ENCODE results near the gene STARD4. TPM values are rescaled to one million over a fixed set of nuclear protein-coding genes. Genes with fewer than 3 reads are reported as not detected.
A peak's percentile ranks its signal among the peaks of the same experiment; 100 is the strongest.

STARD4 gene, protein sequence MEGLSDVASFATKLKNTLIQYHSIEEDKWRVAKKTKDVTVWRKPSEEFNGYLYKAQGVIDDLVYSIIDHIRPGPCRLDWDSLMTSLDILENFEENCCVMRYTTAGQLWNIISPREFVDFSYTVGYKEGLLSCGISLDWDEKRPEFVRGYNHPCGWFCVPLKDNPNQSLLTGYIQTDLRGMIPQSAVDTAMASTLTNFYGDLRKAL
- 30.4 and 36.9 TPM in 2 replicates for total RNA-seq (2014; rRNA removed; shearing (Covaris generic))

DNA sequence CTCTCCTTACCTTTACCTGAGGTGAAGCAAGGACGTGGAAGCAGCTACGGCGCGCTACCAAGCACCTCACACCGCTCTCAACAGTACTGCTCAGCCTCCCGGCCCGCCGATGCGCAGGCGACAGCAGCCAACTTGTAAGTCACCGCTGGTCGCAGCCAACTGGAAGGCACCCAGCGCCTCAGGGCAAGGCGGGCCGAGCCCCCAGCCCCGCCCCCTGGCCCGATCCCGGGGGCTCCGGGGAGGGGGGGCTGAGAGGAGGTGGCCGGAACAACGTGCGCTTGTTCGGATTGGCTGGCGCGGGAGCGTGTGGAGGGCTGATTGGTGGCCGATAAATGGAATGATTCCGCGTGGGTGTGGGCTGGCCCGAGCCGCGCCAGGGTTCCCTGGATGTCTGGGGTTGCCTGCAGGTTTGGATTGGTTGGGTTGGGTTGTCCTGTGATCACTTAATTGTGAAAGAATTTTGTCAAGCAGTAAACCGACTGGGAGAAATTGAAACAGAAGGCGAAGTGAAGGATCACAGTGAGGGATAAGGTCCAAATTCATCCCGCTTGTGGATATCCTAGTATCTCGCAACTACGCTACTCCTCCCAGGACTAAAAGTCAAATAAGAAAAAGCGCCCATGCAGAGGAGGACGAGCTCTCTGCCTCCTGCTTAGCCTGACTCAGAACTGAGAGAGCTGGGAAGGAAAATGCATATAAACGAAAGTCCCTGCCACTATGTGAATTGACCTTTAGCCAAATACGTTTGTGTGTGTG is at the start of gene STARD4:
TSS of gene STARD4 (minus strand) at position 161 of the 756 bp plus-strand sequence. CDS start 5,102 bp downstream, outside the sequence.
- DNase-seq (ENCODE audit: low spot score) = peak; percentile 92

DNA sequence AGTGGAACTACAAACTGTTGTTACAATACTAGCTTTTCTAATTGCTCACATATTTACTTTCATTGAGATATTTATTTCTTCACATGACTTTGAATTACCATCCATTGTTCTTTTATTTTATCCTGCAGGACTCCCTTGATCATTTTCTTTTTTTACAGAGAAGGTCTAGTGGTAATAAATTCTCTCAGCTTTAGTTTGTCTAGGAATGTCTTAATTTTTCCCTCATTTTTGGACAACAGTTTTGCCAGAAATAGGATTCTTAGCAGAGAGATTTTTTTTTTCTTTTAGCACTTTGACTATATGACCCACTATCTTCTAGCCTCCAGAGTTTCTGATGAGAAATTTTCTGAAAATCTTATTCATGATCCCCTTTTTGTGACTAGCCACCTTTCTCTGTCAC is 47.3 kb upstream of the STARD4 start:
- no peak for DNase-seq (ENCODE audit: low spot score)

DNA sequence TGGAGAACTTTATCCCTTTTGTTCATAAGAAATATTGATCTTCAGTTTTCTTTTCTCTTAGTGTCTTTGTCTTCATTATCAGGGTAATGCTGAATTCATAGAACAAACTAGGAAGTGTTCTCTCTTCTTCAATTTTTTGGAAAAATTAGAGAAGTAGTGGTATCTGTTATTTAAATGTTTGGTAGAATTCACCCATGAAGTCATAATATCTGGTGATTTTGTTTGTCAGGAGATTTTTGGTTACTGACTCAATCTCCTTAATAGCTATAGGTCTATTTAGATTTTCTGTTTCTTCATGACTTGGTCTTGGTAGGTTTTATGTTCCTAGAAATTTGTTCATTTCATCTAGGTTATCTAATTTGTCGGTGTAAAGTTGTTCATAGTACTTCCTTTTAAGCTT is 45.4 kb upstream of the STARD4 start:
- DNase-seq (ENCODE audit: low spot score) = no peak

DNA sequence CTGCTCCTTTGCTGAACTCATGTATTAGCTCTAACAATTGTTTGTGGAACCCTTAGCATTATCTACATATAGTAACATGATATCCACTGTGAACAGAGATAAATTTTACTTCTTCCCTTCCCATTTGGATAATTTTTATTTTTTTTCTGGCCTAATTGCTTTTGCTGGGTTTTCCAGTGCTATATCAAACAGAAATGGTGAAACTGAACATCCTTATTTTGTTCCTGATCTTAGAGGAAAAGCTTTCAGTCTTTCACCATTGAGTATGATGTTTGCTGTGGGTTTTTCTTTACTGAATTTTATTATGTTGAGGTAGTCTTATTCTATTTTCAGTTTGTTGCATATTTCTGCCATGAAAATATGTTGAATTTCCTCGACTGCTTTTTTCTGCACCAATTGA is 44.8 kb upstream of the STARD4 start:
- DNase-seq (ENCODE audit: low spot score) = no peak

DNA sequence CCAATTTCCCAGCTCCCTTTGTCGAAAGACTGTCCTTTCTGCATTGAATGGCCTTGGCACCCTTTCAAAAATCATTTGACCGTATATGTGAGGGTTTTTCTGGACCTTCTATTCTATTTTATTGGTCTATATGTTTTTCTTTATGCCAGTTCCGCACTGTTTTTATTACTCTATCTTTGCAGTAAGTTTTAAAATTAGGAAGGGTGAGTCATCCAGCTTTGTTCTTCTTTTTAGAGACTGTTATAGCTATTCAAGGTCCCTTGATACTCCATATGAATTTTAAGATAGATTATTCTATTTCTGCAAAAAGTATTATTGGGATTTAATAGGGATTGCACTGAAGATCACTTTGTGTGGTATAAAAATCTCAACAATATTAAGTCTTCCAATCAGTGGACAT is 44.2 kb upstream of the STARD4 start:
- no peak for DNase-seq (ENCODE audit: low spot score)

DNA sequence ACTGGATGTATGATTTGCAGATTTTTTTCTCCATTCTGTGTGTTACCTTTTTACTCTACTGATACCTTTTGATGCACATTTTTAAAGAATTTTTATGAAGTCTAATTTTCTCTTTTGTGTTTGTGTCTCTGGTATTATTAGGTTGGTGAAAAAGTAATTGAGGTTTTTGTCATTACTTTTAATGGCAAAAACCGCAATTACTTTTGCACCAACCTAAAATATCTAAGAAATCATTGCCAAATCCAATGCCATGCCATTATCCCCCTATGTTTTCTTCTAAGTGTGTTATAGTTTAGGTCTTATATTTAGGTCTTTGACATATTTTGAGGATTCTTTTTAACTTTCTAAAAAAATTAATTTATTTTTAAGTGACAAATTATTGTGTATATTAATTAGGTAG is 43.4 kb upstream of the STARD4 start:
- DNase-seq (ENCODE audit: low spot score) = no peak

DNA sequence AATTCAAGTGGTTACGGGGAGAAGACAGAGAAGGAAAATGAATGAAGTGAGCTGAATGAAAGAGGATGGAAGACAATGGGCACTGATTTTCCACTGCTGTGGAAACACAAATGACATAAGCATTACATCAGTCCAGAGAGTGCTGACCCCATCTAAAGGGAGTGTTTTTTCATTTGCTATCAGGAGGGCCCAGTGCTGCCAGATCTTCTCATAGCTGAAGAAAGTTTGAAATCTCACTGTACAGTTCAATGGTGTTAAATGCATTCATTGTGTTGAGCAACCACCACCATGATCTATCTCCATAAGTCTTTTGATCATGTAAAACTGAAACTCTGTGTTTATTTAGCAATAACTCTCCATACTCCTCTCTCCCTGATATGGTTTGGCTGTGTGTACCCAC is 41.5 kb upstream of the STARD4 start:
- DNase-seq (ENCODE audit: low spot score) = no peak

DNA sequence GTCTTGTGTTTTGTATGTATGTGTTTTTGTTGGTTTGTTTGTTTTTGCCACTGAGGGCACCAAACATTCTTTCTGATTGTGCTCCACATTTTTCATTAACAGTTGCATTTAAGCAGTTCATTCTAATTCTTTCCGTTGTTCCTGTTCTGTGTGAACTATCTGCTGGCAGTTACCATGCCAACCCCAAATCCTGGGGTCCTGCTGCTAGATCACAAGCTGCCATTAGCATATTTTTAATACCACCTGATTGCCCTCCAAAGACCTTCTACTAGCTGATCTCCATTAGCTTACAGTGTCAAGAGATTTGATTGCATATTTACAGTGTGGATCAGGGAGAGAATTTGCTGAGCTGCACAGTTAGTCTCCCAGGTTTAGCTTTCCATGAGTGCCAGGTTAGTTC is 40.6 kb upstream of the STARD4 start:
- DNase-seq (ENCODE audit: low spot score) = no peak

DNA sequence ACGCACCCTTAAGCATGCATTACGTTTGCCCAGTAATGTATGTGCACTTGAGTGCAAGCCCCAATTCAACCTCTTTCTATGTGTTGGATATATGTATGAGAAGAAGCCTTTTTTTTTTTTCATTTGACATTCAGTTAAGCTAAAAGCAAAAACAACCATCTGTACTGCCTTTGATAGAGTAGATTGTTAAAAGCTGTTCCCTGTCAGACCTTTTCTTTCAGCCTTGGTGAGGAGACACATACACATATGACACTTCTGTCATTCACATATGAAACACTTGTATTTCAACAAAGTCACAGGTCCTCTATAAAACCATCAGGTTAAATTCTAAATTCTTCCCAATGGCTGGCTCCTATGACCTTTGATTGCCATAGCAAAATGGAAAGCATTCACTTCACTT is 40.2 kb upstream of the STARD4 start:
- no peak for DNase-seq (ENCODE audit: low spot score)

DNA sequence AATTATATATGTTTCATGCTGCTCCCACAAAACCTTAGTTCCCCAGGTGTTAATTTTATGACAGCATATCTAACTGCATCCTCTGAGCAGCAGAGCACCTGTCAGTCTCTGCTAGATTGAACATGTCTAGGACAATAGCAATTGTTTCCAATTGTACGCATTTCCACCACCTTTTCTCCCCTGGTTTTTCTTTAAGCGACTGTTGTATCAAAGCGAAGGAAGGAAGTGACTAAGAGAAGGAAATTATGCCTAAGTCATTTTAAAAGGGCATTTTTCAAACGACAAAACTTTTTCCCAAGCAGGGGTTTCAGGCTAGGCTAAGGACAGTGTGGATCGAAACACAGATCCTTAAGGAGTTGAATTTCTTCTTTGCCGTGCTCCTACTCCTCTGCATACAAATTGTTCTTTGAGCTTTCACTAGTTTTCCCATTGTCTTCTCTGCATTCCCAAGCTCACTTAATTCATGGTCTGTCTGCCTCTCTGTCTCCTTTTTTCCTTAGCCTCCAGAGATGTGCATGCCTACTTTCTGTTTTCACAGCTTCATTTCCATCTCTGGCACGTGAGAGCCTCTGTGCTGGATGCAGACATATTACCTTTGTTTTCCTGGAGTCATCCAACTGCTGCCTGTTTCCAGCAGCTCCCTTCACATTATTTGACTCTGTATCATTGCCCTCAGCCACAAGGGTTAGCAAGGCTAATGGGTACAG is 39.4 kb upstream of the STARD4 start:
- DNase-seq (ENCODE audit: low spot score) = no peak

DNA sequence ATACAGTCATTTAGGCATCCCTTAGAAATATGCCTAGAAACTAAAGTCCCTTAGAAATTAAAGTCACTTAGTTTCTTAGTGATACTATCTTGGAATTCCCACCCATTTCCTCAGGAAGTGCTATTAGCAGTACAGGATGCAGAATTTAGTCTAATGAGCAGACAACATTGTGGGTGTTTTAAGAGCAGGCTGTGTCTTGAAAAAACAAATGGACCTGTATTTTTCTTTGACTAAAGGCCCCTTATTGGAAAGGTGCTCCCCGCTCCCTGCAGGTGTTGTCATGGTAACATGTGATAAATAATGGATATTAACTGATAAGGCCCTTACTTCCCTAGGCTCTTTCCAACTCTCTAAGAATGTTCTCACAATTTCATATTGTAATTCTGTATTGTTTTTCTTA is 38.8 kb upstream of the STARD4 start:
- DNase-seq (ENCODE audit: low spot score) = no peak

DNA sequence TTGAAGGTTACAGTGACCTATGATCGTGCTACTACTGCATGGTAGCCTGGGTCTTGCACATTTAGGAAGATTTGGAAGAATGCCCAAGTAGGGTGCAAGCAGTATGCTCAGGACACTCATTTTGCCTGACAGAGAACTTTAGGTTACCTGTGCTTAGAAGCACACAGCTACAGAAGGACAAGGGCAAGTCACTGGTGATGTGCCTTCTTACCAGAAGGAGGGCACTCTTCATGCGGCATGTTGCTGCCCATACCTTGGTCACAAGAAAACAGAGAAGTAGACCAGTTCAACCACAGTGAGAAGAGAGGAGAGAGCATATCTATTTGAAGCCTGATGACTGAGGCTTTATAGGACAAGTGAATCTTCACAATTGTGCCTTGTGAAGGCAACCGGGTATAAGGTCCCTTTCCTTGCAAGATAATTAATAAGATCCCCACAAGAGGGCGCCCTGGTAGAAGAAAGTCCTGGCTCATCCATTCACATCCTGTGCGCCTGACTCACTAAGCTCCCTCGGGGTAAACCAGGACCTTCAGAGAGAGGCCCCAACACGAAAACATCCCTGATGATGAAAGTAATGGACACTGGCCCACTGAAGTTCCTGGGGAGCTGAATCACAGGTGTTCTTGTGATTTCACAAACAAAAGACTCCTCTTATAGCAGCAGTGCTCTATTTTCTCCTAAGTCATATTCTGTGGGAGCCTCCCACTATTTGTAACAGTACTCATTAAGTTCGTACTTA is 38.1 kb upstream of the STARD4 start:
- DNase-seq (ENCODE audit: low spot score) = peak; percentile 92

DNA sequence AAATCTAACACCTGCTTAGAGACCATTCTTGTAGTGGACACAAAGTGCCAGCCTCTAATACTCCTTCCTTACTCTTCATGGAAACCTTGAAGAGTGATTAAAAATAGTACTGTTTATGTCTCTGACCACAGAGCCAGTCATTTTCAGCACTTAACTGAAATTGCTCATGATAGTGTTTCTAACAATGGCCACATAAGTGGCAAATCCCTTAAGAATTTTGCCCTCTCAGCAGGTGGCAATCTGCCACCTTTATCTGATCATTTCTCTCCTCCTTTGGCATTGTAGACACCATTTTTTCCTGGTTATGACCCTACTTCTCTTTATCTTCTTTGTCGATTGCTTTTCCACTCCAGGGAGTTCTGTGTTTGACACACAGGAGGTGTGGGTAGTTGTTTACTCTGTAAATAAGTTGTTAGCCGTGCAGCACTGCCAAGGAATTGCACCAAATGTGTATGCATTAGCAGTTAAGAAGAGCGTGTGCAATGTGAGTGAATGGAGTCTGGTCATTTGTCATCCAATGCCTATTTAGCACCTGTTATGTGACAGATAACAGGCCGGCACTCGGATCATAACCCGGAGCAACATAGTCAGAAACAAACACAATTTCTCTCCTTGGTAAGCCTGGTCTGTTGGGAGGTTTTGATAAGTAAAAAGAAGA is 36.8 kb upstream of the STARD4 start:
- DNase-seq (ENCODE audit: low spot score) = peak; percentile 52

DNA sequence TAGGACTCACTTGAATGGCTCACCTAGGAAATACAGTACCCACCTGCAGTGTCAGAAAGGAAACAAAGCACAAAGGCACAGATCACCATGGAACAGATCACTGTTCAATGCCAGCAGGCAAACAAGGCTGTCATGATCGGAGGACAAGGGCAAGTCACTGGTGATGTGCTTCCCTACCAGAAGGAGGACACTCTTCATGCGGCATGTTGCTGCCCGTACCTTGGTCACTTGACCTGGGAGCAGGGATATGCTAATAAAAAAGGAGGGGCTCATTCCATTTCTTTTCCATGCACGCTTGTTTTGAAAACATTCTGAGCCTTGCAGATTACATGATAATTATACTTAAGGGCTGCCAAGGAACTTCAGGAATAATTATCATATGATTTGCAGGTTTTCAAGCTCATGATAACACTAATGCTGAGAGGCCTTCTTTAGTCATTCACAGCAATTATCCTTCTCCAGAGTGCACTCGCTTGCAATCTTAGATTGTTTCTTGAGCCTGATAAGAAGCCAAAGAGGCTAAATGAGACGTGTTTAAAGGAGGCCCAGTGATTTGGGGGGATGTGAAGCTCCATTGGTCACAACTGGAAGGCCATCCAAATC is 36.1 kb upstream of the STARD4 start:
- DNase-seq (ENCODE audit: low spot score) = no peak

DNA sequence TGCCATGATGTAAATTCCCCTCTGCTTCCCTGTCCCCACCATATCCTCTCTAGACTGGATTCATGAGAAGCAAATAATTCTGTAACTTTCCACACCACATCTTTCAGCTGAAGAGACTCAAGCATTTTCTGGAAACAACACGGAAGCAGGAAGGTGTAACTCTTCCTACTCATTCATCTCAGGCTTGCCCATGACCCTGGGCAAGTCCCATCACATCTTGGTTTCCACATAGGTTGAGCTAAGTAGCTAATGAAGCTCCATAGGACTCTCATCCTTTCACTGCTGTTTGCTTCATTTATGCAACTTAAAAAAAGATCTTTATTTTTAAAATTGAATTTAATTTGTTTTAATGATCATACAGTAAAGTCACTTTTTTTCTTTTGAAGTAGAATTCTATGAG is 32.7 kb upstream of the STARD4 start:
- DNase-seq (ENCODE audit: low spot score) = no peak

DNA sequence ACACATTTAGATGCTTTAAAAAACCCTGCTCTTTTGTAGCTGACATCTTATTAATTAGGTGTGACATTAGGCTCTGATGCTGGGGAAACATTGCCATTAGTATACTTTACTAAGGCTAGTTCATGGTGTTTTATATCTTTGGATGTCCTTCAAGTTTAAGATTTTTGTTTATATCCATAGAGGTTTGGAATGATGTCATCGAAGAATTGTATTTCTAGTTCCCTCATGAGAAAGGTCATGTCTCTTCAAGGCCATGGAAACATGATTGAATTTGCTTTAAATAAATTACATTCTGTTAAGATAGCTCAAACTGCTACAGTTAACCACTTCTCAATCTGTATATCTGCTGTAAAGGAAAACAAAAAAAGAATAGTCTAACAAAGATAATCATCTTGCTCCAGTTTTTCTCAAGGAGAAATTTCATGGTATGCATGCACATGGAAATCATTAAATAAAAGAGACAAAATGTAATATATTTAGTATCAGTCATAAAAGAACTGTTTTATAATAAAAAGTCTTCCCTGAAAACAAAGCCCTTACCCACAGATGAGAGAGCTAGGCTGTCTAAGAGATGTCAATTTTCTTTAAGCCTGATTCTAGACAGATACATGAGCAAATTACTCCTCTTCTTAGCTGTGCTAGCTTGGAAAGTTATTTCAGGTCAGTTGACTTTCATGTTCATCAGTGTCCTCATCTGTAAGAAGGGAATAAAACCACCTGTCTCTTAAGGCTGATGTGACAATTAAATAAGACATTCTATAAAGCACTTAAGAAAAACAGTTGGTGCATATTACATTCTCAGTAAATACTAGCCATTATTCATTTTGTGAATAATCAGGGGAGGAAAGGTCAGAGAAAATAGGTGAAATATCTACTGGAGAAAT is 25.0 kb upstream of the STARD4 start:
- no peak for DNase-seq (ENCODE audit: low spot score)

DNA sequence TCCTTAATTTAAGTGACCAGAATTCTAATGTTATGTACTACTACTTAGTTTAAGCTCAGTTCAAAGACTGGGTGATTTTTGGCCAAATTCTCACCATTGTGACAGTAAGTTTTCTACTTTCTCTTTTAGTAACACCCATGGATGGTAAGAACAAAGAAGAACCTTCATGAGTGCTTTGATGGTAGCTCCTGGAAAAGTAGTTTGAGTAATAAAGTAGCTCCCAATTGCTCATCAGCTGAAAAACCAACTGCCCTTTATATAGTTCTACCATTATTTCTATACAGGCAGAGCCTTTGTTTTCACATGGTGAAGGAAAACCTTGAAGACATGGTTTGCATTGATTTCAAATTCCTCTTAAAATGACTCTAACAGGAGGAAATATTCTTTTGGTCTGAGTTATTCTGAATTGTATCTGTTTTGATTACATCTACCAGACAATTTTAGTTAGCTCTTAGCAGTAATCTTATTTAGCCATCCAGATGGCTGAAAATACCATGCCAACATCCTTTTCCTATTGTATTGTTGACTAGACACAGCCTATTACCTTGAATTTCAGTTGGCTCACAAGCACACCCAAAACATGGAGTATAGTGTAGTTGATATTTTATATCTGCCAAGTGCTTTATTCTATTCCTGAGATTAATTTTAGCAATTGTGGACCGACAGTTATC is 23.7 kb upstream of the STARD4 start:
- no peak for DNase-seq (ENCODE audit: low spot score)

DNA sequence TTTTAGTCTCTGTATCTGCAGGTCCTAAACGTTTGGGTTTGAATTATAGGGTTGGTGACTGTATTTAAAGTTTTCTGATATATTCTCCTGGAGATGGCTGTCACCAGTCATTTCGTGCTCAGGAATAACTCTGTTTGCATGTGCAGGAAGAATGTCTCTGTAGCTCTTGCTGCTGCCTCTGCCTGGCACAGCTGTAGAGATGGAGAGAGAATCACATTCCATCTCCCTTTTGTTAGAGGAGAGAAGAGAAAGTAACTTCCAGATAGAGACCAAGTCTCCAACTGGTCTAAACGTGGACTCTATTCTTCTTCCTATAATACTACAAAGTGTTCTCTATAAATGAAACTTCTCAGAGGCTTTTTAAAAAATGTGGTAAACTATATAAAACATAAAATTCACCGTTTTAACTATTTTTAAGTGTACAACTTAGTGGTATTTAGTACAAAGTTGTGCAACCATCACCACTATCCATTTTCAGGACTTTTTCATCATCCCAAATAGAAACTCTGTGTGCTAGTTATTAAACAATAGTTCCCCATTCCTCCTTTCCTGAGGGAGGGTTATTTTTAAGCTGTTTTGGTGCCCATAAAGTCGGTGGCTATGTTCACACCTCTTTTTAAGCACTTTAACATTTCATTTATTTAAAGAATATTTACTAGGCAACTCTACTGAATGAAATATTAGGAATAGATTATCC is 20.7 kb upstream of the STARD4 start:
- DNase-seq (ENCODE audit: low spot score) = no peak

DNA sequence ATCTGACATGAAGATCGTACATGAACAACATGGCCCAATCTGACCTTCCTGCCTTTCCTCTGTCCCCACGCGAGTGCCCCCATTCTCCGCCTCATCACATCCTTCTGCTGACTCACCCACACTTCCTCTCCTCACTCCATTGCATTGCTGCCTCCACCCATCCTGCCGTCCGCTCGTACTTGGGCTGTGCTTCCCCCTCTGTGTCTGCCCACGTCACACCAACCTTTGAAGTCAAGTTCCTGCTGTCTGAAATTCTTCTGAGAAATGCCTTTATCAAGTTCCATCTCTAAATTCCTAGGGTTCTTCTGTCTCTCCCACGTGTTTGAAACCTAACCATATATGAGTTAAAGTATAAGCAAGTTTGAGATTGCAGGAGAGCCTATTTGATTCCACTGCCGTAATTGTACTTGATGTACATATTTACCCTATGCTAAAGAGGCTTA is 18.0 kb upstream of the STARD4 start:
- DNase-seq (ENCODE audit: low spot score) = peak; percentile 91
